NCI-H748 treated with DMSO at 0.1 percent for 48 hours (cell line): ENCODE data around the gene KRT73.

Experiments
- DNase-seq: peaks from one replicate; lab custom pipeline; 2025; lab: John Stamatoyannopoulos, UW

The KRT73 gene

DNA sequence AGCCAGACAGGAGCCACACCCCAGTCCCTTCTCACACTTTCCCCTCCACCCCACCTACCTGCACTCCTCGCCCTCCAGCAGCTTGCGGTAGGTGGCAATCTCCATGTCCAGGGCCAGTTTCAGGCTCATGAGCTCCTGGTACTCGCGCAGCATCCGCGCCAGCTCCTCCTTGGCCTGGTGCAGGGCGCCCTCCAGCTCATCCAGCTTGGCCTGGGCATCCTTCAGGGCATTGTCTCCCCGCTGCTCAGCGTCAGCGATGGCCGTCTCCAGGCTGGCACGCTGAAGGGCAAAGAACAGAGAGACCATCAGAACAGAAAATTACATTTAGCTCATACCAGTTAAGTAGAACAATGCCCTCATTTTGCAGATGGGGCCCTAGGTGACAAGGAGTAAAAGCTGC, 50.2 kb downstream of the KRT73 start:
- no peak for DNase-seq

GRCh38 chr12:52566847-52567291, 51.5 kb downstream of the KRT73 start:
- DNase-seq: no peak

- DNase-seq: no peak
These were observed 53.8 kb downstream of the KRT73 start for GRCh38 chr12:52564582-52564981.

- no peak for DNase-seq
These were observed 56.4 kb downstream of the KRT73 start for GRCh38 chr12:52561880-52562449.

GRCh38 chr12:52559979-52560378, 58.4 kb downstream of the KRT73 start:
- no peak for DNase-seq

DNA sequence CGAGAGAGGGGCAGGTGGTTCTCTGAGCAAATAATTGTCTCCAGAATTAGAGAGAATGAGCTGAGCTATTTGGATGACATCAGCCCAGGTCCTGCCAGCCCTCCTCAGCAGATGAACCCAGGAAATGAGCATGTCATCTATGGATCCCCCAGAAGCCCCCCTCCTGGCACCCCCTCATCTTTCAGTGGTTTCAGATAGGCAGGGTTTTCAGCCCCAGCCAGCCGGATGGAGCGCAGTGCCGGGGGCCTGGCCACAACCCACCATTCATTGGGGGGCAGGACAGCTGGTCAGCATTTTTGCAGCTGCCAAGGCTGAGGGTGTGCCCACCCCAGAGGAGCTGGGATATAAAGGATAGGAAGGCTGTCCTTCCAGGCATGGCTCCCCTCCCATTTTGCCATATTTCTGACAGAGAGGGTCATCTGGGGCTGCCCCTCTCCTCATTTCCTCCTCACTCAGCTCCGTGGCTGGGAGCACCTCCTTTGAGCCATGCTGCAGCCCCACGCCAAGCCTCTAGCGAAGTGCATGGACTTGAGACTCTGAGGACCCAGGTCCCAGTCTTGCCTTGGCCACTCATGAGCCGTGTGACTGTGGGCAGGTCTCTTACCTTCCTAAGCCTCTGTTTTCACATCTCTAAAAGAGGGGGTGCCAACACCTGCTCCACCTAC, 59.4 kb downstream of the KRT73 start:
- no peak for DNase-seq
